Lower leg skin (tissue), 4 donors: Measurements from ENCODE around the gene DHX34. TPM values are rescaled to one million over a fixed set of nuclear protein-coding genes. Genes with fewer than 3 reads are reported as not detected.

Source experiments
- DNase-seq, 2 donors: peaks; one replicate each; pipeline ENCODE4 v3.0.0-alpha.2; 2019; ENCODE audit warnings: low spot score in 2 of 2
- H3K4me3 ChIP-seq: fragments of 200-600 bp; sonication (generic); 2 replicates; pipeline ENCODE4 v1.5.1; 2017; ENCODE audit warnings: mild to moderate bottlenecking, low read depth; ENCODE audit not compliant: poor library complexity, severe bottlenecking
- POLR2A ChIP-seq, 2 donors: fragments of 450-650 bp; IDR thresholded peaks; one replicate each; pipeline ENCODE4 v1.6.1; 2016 to 2017; ENCODE audit warnings: antibody characterized with exemption in 2 of 2, mild to moderate bottlenecking in 1 of 2, moderate library complexity in 1 of 2
- WGBS, 2 donors: methylation state at CpG; one replicate each; pipeline ENCODE4 v1.1.5; 2018; 5-methylcytosine and 5-hydroxymethylcytosine counted together
- intact Hi-C: fragments of 100-400 bp; cut with DNase I; formaldehyde crosslinking; loops from one replicate; pipeline ENCODE4 v1.15.0; 2023; ENCODE audit warnings: low total_unique reads
- total RNA-seq, 4 donors: library from RNA; depleted of rRNA; stranded (reverse); fragments of >200 nt; gene quantifications; one replicate each; pipeline ENCODE4 v1.1.0, GENCODE V29; 2016
- TF ChIP-seq, protein P1 (sequence below), 3 donors: fragments of 450-650 bp; IDR thresholded peaks; one replicate each; pipeline ENCODE4 v1.5.1; 2016; ENCODE audit warnings: antibody characterized with exemption in 3 of 3, mild to moderate bottlenecking in 3 of 3, moderate library complexity in 2 of 3

DHX34 gene
- total RNA-seq, 4 donors from 2014 or later = 11.1 to 28.7 (median 18.9) TPM

DNA sequence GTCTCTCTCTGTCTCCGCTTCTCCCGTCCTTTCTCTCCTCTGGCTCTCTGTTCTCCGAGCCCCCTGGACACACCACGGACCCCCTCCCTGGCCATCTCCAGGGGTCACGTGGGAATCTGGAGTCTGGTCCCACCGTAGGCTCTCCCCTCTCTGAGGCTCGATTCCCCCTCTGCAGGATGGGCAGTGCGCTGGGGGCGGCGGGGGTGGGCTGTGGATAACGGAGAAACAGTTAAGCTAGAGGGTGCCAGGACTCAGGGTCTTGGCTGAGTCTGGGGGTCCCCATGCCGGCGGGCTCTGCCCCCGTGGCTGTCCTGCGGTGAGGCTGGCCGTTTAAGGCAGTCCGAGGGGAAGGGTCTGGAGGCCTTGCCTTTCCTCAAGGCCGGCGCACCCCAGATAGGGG is 70.7 kb downstream of the DHX34 start:
- WGBS, 2 donors = 12 to 23% methylated on average over 19 of the region's 19 CpGs
- intact Hi-C loops = no loop called here

DNA sequence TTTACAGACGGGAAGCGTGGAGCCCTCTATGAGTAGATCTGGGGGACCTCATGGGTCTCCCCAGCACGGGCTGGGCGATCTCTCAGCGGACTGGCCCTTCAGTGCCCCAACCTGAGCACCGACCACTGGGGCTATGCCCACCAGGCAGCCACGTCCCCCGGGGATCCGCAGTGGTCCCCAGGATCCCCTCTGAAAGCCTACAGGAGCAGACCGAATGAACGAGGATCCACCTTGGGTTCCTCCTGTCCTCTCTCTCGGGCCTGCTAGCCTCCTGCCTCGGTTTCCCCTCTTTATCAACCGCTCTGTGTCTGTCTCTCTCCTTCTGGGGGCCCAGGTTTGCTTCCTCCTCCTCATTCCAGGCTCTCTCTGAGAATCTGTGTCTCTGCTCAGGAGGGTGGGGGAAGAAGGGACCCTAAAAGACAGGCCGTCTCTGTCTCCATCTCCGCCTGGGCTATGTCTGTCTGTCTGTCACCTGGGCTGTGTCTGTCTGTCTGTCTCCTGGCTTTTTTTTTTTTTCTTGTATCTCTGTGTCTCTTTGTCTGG is 72.2 kb downstream of the DHX34 start:
- no peak for TF ChIP-seq POLR2A (IDR thresholded peaks at IDR 0.05)
- TF ChIP-seq, protein P1, sequence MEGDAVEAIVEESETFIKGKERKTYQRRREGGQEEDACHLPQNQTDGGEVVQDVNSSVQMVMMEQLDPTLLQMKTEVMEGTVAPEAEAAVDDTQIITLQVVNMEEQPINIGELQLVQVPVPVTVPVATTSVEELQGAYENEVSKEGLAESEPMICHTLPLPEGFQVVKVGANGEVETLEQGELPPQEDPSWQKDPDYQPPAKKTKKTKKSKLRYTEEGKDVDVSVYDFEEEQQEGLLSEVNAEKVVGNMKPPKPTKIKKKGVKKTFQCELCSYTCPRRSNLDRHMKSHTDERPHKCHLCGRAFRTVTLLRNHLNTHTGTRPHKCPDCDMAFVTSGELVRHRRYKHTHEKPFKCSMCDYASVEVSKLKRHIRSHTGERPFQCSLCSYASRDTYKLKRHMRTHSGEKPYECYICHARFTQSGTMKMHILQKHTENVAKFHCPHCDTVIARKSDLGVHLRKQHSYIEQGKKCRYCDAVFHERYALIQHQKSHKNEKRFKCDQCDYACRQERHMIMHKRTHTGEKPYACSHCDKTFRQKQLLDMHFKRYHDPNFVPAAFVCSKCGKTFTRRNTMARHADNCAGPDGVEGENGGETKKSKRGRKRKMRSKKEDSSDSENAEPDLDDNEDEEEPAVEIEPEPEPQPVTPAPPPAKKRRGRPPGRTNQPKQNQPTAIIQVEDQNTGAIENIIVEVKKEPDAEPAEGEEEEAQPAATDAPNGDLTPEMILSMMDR (IDR thresholded peaks at IDR 0.05) = no peak
- intact Hi-C loops = no loop called here
- no peak for DNase-seq
- 10 to 15% methylated on average over 16 of the region's 16 CpGs for WGBS, 2 donors
- H3K4me3 ChIP-seq = no peak overlapping the region

More for the DNA sequence above, 70.7 kb downstream of the DHX34 start:
- TF ChIP-seq, protein P1 (IDR thresholded peaks at IDR 0.05) = no peak
- no peak for TF ChIP-seq POLR2A (IDR thresholded peaks at IDR 0.05)
- no peak overlapping the region for H3K4me3 ChIP-seq
- DNase-seq = no peak

DNA sequence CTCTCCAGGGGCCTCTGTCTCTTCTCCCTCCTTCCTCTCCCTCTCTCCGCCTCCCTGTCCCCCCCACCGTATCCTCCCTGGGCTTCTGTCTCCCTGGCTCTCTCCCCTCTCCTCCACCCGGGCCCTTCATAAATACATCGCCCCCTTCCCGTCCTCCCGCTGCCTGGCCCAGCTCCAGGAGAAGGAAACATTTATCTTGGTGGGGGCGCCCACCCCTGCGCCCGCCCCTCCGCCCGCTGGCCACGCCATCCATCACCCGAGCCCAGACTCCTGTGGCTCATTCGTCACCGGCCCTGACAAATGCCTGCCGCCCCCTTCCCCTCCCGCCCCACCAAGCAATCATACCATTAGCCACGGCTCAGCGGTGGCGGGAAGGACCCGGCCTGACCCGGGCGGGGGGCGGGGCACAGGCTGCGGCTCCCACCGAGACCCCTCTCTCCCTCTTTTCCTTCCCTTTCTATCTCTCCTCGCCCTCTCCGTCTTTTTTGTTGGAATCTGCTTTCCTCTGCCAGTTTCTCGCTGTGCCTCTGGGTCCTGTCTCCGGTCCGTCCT is 72.8 kb downstream of the DHX34 start:
- intact Hi-C loops = no loop called here
- TF ChIP-seq, protein P1 (IDR thresholded peaks at IDR 0.05) = no peak
- no peak for TF ChIP-seq POLR2A (IDR thresholded peaks at IDR 0.05)
- DNase-seq = no peak
- no peak overlapping the region for H3K4me3 ChIP-seq
- WGBS, 2 donors = 3% methylated on average over 24 to 30 of the region's 31 CpGs

DNA sequence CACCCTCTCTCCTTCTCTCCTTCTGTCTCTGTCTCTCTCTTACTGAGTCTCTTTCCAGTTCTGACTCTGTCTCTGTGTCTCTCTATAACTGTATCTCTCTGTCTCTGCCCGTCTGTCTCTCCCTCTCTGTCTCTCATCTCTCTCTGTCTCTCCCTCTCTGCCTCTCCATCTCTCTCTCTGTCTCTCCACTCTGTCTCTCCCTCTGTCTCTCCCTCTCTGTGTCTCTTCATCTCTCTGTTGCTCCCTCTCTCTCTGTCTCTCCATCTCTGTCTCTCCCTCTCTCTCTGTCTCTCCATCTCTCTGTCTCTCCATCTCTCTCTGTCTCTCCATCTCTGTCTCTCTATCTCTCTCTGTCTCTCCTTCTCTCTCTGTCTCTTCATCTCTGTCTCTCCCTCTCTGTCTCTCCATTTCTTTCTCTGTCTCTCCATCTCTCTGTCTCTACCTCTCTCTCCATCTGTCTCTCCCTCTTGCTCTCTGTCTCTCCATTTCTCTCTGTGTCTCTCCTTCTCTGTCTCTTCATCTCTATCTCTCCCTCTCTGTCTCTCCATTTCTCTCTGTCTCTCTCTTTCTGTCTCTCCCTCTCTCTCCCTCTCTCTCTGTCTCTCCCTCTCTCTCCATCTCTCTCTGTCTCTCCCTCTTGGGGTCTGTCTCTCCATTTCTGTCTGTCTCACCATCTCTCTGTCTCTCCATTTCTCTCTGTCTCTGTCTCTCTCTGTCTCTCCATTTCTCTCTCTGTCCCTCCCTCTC is 73.5 kb downstream of the DHX34 start:
- TF ChIP-seq, protein P1 (IDR thresholded peaks at IDR 0.05) = no peak
- no peak for TF ChIP-seq POLR2A (IDR thresholded peaks at IDR 0.05)
- no peak overlapping the region for H3K4me3 ChIP-seq
- intact Hi-C loops = no loop called here
- DNase-seq = no peak
- whole genome bisulfite sequencing, 2 donors = 5% methylated on average over 1 of the region's 1 CpG

DNA sequence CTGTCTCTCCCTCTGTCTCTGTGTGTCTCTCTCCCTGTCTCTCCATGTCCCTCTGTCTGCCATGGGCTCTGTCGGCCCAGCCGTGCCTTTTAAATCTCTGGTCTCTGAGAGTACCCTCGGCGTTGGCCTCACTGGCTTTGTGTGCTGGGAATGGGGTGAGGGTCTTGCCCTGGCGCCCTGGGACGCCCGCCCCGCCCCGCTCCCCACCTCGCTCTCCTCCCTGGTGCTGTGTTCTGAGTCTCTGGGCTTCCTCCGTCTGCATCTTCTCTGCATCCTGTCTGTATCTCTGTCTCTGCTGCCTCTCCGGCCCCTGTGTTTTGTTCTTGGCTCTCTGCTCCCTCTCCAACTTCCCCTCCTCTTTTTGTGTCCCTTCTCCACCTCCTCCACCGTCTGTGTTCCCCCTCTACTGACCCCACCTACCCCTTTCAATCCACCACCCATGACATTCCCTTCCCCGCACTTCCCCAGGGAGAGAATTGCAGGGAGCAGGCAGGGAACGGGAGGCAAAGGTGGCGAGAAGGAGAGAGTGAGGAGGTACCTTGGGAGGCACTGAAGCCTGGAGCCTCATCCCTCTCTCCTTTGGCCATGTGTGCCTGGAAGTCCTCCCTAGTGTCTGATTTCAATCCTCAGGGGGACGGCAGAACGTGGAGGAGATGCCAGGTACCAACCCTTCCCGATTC is 74.2 kb downstream of the DHX34 start:
- WGBS, 2 donors = 10 to 13% methylated on average over 19 of the region's 19 CpGs
- no peak for DNase-seq
- intact Hi-C loops = no loop called here

More for the DNA sequence above, 74.2 kb downstream of the DHX34 start:
- TF ChIP-seq, protein P1 (IDR thresholded peaks at IDR 0.05) = no peak
- TF ChIP-seq POLR2A (IDR thresholded peaks at IDR 0.05) = no peak
- no peak overlapping the region for H3K4me3 ChIP-seq
